HG03354 (cell line): Measurements from ENCODE around the gene ACTR2.
"Not testable (repeated sequence)": the region's sequence is repeated elsewhere in the genome, so short reads cannot be mapped to it uniquely, and the experiment has no call there.

Experiments used
- ATAC-seq: cut with Tn5 transposase; IDR thresholded peaks from one replicate; pipeline ENCODE4 v1.9.1; 2021; ENCODE audit warnings: mild to moderate bottlenecking; ENCODE audit not compliant: unreplicated experiment, poor library complexity, severe bottlenecking

The ACTR2 gene

GRCh38 chr2:65300761-65301711, 73.4 kb downstream of the ACTR2 start:
- peak; percentile 90 for ATAC-seq

- no peak for ATAC-seq
Observed at GRCh38 chr2:65305934-65306333, 78.3 kb downstream of the ACTR2 start.

GRCh38 chr2:65309699-65310098, 82.1 kb downstream of the ACTR2 start:
- no peak for ATAC-seq

- ATAC-seq = no peak
Observed at GRCh38 chr2:65311049-65311448, 83.4 kb downstream of the ACTR2 start.

DNA sequence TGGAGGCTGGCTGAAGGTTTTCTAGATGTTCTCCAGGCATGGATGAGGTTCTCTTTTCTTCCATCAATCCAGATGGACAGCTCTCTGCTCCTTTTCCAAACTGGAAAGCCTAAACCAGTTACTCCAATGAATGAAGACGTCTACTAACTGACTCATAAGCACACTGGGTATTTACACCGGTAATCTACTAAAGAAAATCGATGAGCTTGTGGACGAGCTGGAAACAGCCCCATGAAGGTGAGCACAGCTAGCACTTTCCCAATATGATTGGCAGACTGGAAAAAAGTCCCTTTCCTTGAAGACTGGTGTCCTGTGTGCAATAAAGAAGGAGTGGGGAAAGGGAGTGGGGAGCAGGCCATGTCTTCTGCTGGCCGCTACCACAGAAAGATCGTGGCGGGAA, 84.0 kb downstream of the ACTR2 start:
- ATAC-seq = no peak

GRCh38 chr2:65313126-65313953, 85.7 kb downstream of the ACTR2 start:
- no peak for ATAC-seq

GRCh38 chr2:65313954-65314256, 86.3 kb downstream of the ACTR2 start:
- ATAC-seq = no peak

GRCh38 chr2:65314801-65315441, 87.3 kb downstream of the ACTR2 start:
- no peak for ATAC-seq

DNA sequence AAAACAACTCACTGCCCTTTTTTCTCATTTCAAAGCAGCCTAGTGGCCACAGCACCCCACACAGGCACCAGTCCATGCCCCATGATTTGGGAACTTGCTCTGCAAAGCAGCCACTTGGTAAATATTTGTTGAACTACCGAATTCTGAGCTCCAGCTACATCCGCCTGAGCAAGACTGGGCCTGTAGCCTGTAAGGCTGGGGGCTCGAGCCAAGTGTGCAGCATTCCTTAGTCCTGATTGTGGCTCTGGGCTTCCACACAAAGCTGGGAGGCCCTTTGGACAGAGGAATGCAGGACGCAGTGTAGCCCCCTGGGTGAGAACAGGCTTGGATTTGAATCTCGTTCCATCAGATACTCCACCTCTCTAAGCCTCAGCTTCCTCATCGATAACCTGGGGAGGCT, 88.4 kb downstream of the ACTR2 start:
- ATAC-seq = no peak

DNA sequence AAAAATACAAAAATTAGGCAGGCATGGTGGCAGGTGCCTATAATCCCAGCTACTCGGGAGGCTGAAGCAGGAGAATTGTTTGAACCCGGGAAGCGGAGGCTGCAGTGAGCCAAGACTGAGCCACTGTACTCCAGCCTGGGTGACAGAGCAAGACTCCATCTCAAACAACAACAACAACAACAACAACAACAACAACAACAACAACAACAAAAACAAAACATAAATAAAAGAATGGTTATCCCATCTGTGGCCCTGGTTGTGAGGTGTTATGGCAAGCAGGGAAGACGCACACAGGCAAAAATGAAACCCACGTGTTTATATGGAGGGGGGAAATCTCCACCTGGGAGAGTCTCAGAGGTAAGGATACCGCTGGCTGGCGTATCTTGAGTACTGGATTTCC, 89.7 kb downstream of the ACTR2 start:
- ATAC-seq = not testable (repeated sequence)

DNA sequence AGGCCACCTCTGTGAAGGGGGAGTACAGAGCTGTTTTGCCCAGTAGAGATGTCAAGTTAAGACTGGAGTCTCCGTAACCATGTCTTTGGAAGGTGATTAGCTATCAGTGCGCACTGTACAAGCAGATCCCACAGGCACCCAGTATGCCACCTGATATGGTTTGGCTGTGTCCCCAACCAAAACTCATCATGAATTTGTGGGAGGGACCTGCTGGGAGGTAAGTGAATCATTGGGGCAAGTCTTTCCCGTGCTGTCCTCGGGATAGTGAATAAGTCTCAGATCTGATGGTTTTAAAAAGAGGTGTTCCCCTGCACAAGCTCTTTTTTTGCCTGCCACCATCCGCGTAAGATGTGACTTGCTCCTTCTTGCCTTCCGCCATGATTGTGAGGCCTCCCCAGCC, 90.2 kb downstream of the ACTR2 start:
- ATAC-seq = no peak

GRCh38 chr2:65319072-65319673, 91.5 kb downstream of the ACTR2 start:
- ATAC-seq = no peak

GRCh38 chr2:65319674-65320041, 92.0 kb downstream of the ACTR2 start:
- ATAC-seq = no peak

- peak; percentile 65 for ATAC-seq
Observed at GRCh38 chr2:65320042-65320725, 92.6 kb downstream of the ACTR2 start.
